GM19351 (cell line): ENCODE data around the gene NCOA1.

ENCODE experiments used
- ATAC-seq: cut with Tn5 transposase; IDR thresholded peaks from one replicate; pipeline ENCODE4 v1.9.1; 2021; ENCODE audit warnings: mild to moderate bottlenecking, moderate library complexity; ENCODE audit not compliant: unreplicated experiment

NCOA1 gene

GRCh38 chr2:24621779-24622538, 130.9 kb downstream of the NCOA1 start:
- no peak for ATAC-seq

GRCh38 chr2:24623535-24623934, 132.5 kb downstream of the NCOA1 start:
- ATAC-seq = no peak

- ATAC-seq = no peak
These were observed 134.7 kb downstream of the NCOA1 start for GRCh38 chr2:24625728-24626127.

GRCh38 chr2:24626131-24626530, 135.1 kb downstream of the NCOA1 start:
- no peak for ATAC-seq

- no peak for ATAC-seq
These were observed 137.7 kb downstream of the NCOA1 start for GRCh38 chr2:24628746-24629145.

GRCh38 chr2:24632172-24632571, 141.1 kb downstream of the NCOA1 start:
- no peak for ATAC-seq

GRCh38 chr2:24635181-24635580, 144.1 kb downstream of the NCOA1 start:
- no peak for ATAC-seq

GRCh38 chr2:24638568-24638967, 147.5 kb downstream of the NCOA1 start:
- ATAC-seq = no peak

- ATAC-seq = no peak
These were observed 151.3 kb downstream of the NCOA1 start for GRCh38 chr2:24642351-24642750.

- no peak for ATAC-seq
These were observed 152.0 kb downstream of the NCOA1 start for GRCh38 chr2:24643051-24643450.

- no peak for ATAC-seq
These were observed 153.0 kb downstream of the NCOA1 start for GRCh38 chr2:24644032-24644431.

GRCh38 chr2:24650997-24651642, 160.1 kb downstream of the NCOA1 start:
- ATAC-seq = no peak

- ATAC-seq = no peak
These were observed 160.6 kb downstream of the NCOA1 start for GRCh38 chr2:24651643-24652003.

- no peak for ATAC-seq
These were observed 161.5 kb downstream of the NCOA1 start for GRCh38 chr2:24652265-24653182.

- ATAC-seq = no peak
These were observed 166.8 kb downstream of the NCOA1 start for GRCh38 chr2:24657818-24658217.

- ATAC-seq = no peak
These were observed 167.6 kb downstream of the NCOA1 start for GRCh38 chr2:24658531-24659202.

GRCh38 chr2:24659862-24660261, 168.8 kb downstream of the NCOA1 start:
- no peak for ATAC-seq

GRCh38 chr2:24667542-24667941, 176.5 kb downstream of the NCOA1 start:
- no peak for ATAC-seq

GRCh38 chr2:24671230-24671629, 180.2 kb downstream of the NCOA1 start:
- no peak for ATAC-seq

- no peak for ATAC-seq
These were observed 181.5 kb downstream of the NCOA1 start for GRCh38 chr2:24672589-24672988.

GRCh38 chr2:24675338-24675737, 184.3 kb downstream of the NCOA1 start:
- ATAC-seq = no peak
